Esophagus muscularis mucosa (tissue), 4 donors: ENCODE measurements around the gene SCIMP.

Source experiments
- CTCF ChIP-seq, 3 experiments: fragments of 200-600 bp in 2 of 3; fragments of 450-650 bp in 1 of 3; sonication (generic) in 2 of 3; IDR thresholded peaks; one replicate each; pipeline ENCODE4 v1.5.1; 2017 to 2019; ENCODE audit warnings: antibody characterized with exemption in 3 of 3, mild to moderate bottlenecking in 2 of 3, moderate library complexity in 1 of 3
- EP300 ChIP-seq: sonication (generic); formaldehyde crosslinking; IDR thresholded peaks from one replicate; pipeline ENCODE4 v1.6.1; 2017; ENCODE audit warnings: antibody characterized with exemption
- POLR2A ChIP-seq: fragments of 450-650 bp; IDR thresholded peaks from one replicate; pipeline ENCODE4 v1.6.1; 2017; ENCODE audit warnings: antibody characterized with exemption, moderate library complexity, mild to moderate bottlenecking, low read depth

GRCh38 chr17:5263441-5263840 is 28.8 kb upstream of the SCIMP start:
- no peak for TF ChIP-seq POLR2A
- TF ChIP-seq CTCF (IDR thresholded peaks at IDR 0.05), result no peak
- TF ChIP-seq EP300, result no peak
